HEK293T (cell line): ENCODE results near the gene SUN5.

Experiments
- CTCF ChIA-PET: fragments of 350-600 bp; formaldehyde crosslinking; extraction: SDS; loops from one replicate; lab custom pipeline; 2021; ENCODE audit warnings: antibody characterized with exemption, inconsistent platforms; lab: Yijun Ruan, JAX
- POLR2A ChIA-PET: fragments of 350-600 bp; formaldehyde crosslinking; extraction: SDS; loops from one replicate; lab custom pipeline; 2020; ENCODE audit warnings: antibody characterized with exemption, inconsistent platforms; lab: Yijun Ruan, JAX
- DNase-seq: peaks from one replicate; pipeline ENCODE4 v3.0.0; 2012; ENCODE audit warnings: mixed read lengths; ENCODE audit errors: extremely low spot score
- ARNT ChIP-seq: fragments of 450-650 bp; IDR thresholded peaks from 2 replicates; pipeline ENCODE4 v1.6.1; 2017; ENCODE audit warnings: mild to moderate bottlenecking
- BHLHE40 ChIP-seq: fragments of 450-650 bp; IDR thresholded peaks from 2 replicates; pipeline ENCODE4 v1.6.1; 2016; ENCODE audit warnings: mild to moderate bottlenecking, moderate library complexity, borderline replicate concordance
- CTBP1 ChIP-seq: fragments of 450-650 bp; IDR thresholded peaks from 2 replicates; pipeline ENCODE4 v1.6.1; 2016; ENCODE audit warnings: borderline replicate concordance
- ELF4 ChIP-seq: fragments of 450-650 bp; IDR thresholded peaks from 2 replicates; pipeline ENCODE4 v1.6.1; 2017; ENCODE audit warnings: antibody characterized with exemption
- FOXA1 ChIP-seq: fragments of 450-650 bp; IDR thresholded peaks from 2 replicates; pipeline ENCODE4 v1.6.1; 2016; ENCODE audit warnings: mild to moderate bottlenecking
- FOXK2 ChIP-seq: fragments of 450-650 bp; IDR thresholded peaks from 2 replicates; pipeline ENCODE4 v1.6.1; 2016; ENCODE audit warnings: mild to moderate bottlenecking
- FOXM1 ChIP-seq: fragments of 450-650 bp; IDR thresholded peaks from 2 replicates; pipeline ENCODE4 v1.6.1; 2017; ENCODE audit warnings: mild to moderate bottlenecking, borderline replicate concordance
- HDGF ChIP-seq: fragments of 450-650 bp; IDR thresholded peaks from 2 replicates; pipeline ENCODE4 v1.6.1; 2017; ENCODE audit warnings: antibody characterized with exemption, borderline replicate concordance
- L3MBTL2 ChIP-seq: fragments of 450-650 bp; conservative IDR thresholded peaks from 2 replicates; pipeline ENCODE4 v1.6.1; 2016; ENCODE audit warnings: mild to moderate bottlenecking
- LEF1 ChIP-seq: fragments of 450-650 bp; IDR thresholded peaks from 2 replicates; pipeline ENCODE4 v1.6.1; 2017; ENCODE audit warnings: mild to moderate bottlenecking, borderline replicate concordance
- NFRKB ChIP-seq: fragments of 450-650 bp; IDR thresholded peaks from 2 replicates; pipeline ENCODE4 v1.6.1; 2016; ENCODE audit warnings: mild to moderate bottlenecking, moderate library complexity
- SP1 ChIP-seq: fragments of 450-650 bp; IDR thresholded peaks from 2 replicates; pipeline ENCODE4 v1.6.1; 2017
- SUZ12 ChIP-seq: fragments of 450-650 bp; IDR thresholded peaks from 2 replicates; pipeline ENCODE4 v1.6.1; 2016; ENCODE audit warnings: mild to moderate bottlenecking
- TARDBP ChIP-seq: fragments of 450-650 bp; IDR thresholded peaks from 2 replicates; pipeline ENCODE4 v1.6.1; 2016
- ZNF384 ChIP-seq: fragments of 450-650 bp; IDR thresholded peaks from 2 replicates; pipeline ENCODE4 v1.6.1; 2016
- TF ChIP-seq, protein P1 (sequence below): fragments of 450-650 bp; IDR thresholded peaks from 2 replicates; pipeline ENCODE4 v1.6.1; 2016

Gene SUN5

DNA sequence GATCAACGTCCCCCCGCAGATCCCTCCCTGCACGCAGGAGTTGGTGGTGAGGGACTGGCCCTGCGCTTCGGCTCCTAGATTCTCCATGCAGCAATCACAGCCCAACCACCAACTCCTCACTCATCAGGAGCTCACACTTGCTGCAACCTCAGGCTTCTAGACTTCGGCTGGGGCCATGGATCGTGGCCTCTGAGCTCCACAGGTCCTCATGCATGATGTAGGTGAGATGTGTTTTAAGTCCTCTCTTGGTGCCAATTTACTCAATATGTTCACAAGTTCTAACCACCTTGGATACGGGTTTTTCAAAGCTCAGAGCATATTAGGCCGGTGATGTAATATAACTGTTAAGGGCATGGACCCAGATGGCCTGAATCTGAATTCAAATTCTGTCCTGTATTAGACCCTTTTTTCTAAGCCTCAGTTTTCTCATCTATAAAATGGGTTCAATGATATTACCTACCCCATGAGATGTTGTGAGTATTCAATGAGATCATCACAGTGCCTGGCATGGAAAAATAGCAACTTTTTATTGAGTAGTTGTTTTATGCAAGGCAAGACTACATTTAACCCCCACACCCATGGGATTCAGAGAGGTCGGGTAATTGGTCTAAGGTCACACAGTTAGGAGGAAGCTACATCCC, 31.0 kb downstream of the SUN5 start:
- ChIA-PET POLR2A (no interaction called here), CTCF (no interaction called here)
- no peak for DNase-seq
- no peak for TF ChIP-seq SP1
- TF ChIP-seq ARNT, result no peak
- no peak for TF ChIP-seq CTBP1
- TF ChIP-seq FOXM1, result no peak
- TF ChIP-seq L3MBTL2, result no peak
- no peak for TF ChIP-seq HDGF
- no peak for TF ChIP-seq FOXA1
- no peak for TF ChIP-seq TARDBP
- no peak for TF ChIP-seq FOXK2
- TF ChIP-seq LEF1, result no peak

DNA sequence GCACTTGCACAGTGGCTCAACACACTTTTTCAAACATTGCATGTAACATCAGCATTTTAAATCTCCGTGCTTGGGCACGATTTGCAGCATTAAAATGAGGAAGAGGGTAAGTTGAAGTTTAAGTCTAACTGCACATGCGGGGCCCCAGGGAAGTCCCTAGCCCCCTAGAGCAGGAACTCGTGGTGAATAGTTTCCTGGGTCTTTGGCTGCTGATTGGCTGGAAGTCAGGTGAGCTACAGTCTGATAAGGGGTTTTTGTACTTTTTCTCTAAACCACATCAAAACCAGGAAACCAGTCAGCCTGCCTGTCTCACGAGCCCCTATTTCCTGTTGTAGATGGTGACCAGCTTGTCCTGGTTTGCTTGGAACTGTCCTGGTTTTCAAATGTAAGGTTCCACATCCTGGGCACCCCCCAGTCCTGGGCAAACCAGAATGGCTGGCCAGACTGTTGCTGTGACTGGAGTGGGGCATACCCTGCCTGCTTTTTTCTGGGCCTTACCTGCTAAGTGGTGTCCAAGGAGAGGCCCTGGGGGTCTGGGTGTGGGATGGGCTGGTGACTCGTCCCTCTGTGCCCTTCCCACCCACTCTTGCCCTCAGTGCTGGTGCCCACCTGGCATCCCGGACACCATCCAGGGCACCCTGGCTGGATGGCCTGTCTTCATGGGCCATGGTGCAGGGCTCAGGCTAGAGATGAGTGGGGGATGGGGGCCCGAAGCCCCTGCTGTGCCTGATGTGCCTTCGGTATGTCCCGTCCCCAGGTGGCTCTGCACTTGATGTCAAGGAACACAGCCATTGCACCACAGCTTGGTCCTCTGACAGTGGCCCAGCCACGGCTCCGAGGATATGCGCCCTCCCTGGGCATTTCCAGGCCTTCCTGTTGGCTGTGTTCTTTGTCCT, 31.8 kb downstream of the SUN5 start:
- DNase-seq, result no peak
- ChIA-PET POLR2A (no interaction called here), CTCF (no interaction called here)
- no peak for TF ChIP-seq ZNF384
- TF ChIP-seq TARDBP, result no peak
- no peak for TF ChIP-seq L3MBTL2
- TF ChIP-seq, protein P1, sequence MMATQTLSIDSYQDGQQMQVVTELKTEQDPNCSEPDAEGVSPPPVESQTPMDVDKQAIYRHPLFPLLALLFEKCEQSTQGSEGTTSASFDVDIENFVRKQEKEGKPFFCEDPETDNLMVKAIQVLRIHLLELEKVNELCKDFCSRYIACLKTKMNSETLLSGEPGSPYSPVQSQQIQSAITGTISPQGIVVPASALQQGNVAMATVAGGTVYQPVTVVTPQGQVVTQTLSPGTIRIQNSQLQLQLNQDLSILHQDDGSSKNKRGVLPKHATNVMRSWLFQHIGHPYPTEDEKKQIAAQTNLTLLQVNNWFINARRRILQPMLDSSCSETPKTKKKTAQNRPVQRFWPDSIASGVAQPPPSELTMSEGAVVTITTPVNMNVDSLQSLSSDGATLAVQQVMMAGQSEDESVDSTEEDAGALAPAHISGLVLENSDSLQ, result no peak
- no peak for TF ChIP-seq NFRKB
- TF ChIP-seq BHLHE40, result no peak
- no peak for TF ChIP-seq SUZ12
- TF ChIP-seq ARNT, result no peak
- TF ChIP-seq SP1, result no peak

DNA sequence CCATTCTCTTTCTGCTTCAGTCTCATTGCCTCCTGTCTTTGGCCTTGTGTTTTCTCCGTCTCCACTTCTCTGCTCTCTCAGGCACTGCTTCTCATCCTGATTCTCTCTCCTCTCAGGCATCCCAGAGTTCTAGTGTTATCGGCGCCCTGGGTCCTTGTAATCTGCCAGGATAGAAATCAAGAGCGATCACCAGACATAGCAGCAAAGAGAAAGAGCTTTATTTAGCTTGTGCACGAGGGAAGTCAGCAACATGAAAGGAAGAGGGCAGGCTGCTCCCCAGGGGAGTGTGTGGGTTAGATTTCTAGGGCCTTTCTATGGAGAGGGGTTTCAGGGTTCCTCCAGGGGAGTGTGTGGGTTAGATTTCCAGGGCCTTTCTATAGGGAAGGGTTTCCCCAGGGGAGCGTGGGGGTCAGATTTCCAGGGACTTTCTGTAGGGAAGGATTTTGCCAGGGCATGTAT, 32.5 kb downstream of the SUN5 start:
- CTCF ChIA-PET, result no interaction called here
- TF ChIP-seq ARNT (no peak), CTBP1 (no peak), ZNF384 (no peak), L3MBTL2 (no peak), BHLHE40 (no peak), SUZ12 (no peak), FOXK2 (no peak)
- TF ChIP-seq, protein P1, result no peak
- no peak for DNase-seq
- POLR2A ChIA-PET, result no interaction called here

DNA sequence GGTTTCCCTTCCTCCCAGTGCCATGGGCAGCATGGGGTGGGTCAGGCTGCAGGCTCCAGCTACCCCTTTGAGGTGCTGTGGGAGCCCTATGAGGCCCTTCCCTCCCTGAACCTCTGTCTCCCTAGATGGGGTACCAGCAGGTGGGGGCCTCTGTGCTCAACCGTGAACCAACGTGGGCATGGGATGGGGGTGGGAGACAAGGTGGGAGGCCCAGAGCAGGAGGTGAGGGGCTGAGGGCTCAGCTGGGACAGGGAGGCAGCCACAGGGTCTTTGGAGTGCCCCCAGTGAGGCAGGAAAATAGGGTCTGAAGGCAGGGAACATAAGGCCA, 33.3 kb downstream of the SUN5 start:
- TF ChIP-seq SUZ12 (no peak), ARNT (no peak), ZNF384 (no peak), BHLHE40 (no peak), HDGF (no peak), L3MBTL2 (no peak), LEF1 (no peak), ELF4 (no peak), FOXA1 (no peak), SP1 (no peak)
- POLR2A ChIA-PET, result no interaction called here
- no peak for DNase-seq
- CTCF ChIA-PET, result interaction anchor here (0.6 kb wide), 1 partner anchor 25 kb away, joined by 3 read pairs; no protein-coding TSS in a partner anchor

DNA sequence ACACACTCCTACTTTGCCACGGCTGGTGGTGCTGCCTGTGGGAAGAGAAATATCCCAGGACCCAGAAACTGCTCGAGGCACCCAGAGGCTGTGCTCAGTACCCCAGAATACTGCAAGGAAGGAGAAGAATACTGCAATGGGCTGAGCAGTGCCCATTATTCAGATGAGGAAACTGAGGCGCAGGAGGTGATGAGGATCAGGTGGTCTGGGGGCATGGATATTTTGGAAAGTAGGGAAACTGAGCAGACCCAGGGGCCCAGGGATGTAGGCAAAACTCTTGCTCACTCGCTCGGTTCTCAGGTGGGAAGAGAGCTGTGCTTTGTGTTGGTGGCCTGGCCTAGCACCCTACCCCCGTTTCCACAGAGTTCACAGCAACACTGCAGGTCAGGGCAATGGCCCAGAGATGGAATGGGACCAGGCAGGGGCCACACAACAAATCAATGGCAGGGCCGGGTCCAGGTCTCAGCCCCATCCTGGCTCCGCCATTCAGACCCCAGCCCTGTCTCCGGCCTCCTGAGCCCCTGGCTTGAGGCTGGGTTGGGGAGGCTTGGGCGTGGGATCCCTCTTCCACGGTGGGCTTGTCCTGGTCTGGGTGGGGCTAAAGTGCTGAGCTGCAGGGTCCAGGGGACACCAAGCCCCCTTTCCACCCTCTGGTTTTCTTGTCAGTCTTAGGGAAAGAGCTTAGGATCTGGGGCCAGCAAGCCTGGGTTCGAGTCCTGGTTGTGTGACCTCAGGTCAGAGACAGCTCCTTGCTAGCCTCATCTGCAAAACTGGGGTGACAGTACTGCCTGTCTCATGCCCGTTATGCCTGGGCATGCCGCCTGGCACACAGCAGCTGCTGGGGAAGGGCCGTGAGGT, 33.9 kb downstream of the SUN5 start:
- ChIA-PET POLR2A (no interaction called here), CTCF (interaction anchor here (0.6 kb wide), 1 partner anchor 24 kb away, joined by 3 read pairs; no protein-coding TSS in a partner anchor)
- no peak for DNase-seq
- TF ChIP-seq TARDBP (no peak), NFRKB (no peak), ARNT (no peak), BHLHE40 (no peak), SUZ12 (no peak), ELF4 (no peak), SP1 (no peak), ZNF384 (no peak), FOXK2 (no peak), HDGF (no peak), FOXA1 (no peak), L3MBTL2 (no peak), FOXM1 (no peak), LEF1 (no peak), CTBP1 (no peak)
- TF ChIP-seq, protein P1, result no peak
